Activated naive CD4-positive, alpha-beta T cell treated with Interleukin-2 at 50 U/mL for 16 hours (primary cell): Measurements from ENCODE around the gene DNAL4.

Experiments used
- DNase-seq: peaks from one replicate; pipeline ENCODE4 v3.0.0-alpha.2; 2020

The DNAL4 gene

GRCh38 chr22:38738475-38739070 lies 55.4 kb downstream of the DNAL4 start:
- no peak for DNase-seq

GRCh38 chr22:38737302-38738060 lies 56.5 kb downstream of the DNAL4 start:
- no peak for DNase-seq

DNA sequence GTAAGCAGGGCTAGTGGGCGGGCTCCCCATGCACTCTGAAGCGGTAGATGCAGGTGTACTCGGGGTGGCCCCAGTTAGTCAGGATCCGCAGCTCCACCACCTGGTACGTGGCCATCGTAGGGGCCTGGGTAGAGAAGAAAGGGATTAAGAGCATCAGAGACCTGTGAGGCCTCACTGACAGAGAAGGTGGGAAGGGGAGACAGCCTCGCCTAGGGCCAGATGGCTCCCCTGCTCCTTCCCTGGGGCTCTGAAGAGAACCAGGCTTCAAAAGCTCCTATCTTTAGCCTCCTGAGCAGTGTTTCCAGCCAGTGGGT lies 57.7 kb downstream of the DNAL4 start:
- no peak for DNase-seq

DNA sequence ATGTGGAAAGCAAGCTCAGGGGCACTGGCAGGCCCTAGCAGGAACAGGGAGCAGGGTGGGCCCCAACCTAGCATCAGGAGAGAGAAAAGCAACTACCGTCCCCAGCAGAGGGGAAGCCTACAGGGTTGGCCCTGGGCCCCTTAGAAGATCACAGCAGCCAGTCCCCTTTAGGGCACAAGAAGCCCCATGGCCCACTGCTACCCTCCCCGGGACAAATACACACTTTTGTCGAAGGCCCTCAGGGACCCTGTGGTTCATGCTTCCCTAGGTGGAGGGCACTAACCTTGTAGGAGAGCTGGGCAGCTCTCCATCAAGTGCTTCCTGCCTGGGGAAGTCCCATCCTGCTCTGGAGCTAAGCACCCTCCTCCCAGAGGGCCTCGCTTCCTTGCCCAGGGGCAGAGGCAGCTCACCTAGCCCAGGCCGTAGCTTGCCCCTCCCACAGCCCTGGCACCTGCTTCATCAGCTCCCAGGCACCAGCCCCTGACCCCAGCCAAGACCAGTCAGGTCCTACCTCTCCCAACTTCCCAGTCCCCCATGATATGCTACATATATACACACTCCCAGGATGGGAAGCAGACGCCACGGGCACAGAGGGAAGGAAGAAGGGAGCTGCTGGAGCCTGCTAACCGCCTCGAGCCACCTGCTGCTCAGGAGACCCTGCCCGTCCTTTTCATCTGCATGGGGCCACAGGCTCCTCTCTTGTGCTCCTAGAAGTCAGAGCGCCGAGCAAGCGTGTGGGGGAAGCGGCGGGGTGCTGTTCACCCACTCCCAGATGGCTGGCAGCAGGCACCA lies 58.3 kb downstream of the DNAL4 start:
- no peak for DNase-seq

- DNase-seq: no peak
Observed at GRCh38 chr22:38735126-38735464, 58.8 kb downstream of the DNAL4 start.

DNA sequence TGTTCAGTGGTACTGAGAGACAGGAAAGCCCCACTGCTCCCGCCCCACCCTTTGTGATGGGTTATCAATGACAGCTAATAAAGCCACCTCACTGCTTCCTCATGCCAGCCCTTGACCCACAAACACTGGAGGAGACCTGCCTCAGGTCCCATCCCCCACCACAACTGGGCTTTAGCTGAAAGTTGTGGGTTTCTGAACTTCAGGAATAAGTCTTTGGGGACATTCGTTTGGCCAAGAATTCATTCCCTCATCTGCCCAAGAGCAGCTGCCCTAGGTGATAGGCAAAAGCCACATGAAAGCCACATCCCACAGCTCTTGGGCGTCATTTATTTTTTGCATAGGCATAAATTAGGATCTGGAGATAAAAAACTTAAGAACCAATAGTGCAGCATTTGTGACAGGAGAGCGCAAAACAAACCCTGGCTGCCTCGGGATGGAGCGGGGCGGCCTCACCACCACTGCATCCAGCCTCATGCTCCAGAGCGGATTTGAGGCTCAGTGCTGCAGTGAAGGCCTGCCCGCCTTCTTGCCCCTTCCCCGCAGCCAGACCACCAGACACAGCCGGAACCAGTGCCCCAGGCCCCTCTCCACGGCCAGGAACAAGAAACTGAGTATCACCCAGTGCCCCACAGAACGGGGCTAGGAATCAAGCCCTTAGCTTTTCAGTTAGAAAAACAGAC lies 59.4 kb downstream of the DNAL4 start:
- no peak for DNase-seq

DNA sequence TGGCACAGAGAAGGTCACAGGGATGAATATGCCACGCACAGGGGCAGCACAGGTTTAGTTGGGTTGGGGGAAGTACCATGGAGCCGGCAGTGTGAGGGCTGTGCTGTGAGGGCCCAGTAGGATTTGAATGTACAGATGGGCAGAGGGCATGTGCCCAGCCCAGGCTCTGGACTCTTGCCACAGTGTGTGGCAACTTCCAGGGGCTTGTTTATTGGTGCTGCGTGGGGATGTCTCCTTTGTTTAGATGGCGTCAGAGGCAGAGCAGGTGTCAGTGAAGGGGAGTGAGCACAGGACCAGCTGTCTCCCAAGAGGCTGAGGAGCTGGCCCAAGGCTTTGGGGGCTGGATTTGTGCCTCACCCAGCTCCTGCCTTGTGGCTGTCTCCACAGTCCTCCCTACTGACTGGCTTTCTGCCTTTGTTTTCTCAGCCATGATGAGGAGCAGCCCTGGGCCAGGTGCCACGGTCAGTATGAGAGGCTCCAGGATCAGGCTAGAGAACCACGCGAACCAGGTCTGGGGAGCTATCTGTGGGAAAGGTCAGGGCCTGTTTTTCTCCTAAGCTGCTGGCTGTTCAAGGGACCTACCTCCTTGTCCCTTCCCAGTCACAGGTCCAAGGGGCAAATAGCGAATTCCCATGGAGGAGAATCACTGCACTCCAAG lies 60.1 kb downstream of the DNAL4 start:
- DNase-seq: no peak

- peak; percentile 55 for DNase-seq
Observed at GRCh38 chr22:38733329-38733723, 60.6 kb downstream of the DNAL4 start.

DNA sequence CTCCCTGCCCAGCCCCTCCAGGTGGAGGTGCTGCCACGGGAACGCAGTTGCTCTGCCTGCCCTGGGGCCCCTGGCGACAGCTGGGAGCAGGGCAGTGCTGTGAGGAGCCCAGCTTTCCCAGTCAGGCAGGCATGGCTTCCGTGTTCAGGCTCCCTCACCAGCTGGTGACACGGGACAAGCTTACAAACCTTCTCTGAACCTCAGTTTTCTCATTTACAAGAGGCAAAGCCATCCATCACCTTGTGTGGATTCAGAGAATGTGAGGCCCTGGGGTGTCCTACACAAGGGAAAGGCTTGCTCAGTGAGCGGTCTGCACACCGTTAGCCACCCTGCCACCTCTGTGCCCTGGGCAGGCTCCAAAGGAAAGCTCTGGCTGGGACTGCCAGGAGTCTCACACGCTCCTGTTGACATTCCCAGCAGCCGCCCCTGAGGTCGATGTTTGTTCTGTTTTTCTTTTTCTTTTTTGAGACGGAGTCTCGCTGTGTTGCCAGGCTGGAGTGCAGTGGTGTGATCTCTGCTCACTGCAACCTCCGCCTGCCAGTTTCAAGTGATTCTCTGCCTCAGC lies 61.6 kb downstream of the DNAL4 start:
- no peak for DNase-seq

- DNase-seq: no peak
Observed at GRCh38 chr22:38731703-38732161, 62.2 kb downstream of the DNAL4 start.

DNA sequence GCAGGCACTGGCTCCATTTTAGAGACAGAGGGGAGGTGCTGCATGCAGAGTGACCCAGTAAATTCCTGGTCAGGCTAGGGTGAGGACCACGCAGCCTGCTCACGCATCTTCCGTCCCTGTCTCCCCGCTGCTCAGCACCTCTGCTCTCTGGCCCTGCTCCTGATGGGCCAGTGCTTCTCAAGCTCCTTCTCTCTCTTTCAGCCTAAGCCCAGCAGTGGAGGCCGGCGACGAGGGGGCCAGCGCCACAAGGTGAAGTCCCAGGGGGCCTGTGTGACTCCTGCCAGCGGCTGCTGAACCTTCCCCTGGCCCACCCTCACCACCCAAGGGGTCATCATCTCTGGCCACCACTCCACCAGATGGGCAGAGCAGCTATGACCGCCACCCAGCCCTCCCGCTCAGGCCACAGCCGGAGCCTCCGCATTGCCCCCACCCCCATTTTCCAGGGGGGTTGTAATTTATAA lies 63.5 kb downstream of the DNAL4 start:
- DNase-seq: no peak

DNA sequence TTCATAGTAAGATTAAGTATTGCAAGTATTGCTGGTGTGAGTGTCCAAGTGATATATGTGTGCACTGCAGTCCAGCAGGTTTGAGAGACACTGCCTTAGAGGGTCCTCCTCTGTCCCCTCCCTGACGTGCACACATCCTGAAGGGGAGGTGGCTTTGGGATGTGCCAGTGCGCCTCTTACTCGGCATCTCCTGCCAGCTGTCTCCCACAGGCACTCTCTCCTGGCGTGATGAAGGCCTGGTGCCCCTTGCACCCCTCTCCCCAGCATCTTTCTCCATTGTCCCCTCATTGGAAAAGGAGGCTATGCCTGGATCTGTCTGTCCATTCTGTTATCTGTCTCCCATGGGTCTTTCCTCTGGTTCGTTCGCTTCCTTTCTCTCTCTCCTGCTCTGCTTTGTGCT lies 64.0 kb downstream of the DNAL4 start:
- no peak for DNase-seq

DNA sequence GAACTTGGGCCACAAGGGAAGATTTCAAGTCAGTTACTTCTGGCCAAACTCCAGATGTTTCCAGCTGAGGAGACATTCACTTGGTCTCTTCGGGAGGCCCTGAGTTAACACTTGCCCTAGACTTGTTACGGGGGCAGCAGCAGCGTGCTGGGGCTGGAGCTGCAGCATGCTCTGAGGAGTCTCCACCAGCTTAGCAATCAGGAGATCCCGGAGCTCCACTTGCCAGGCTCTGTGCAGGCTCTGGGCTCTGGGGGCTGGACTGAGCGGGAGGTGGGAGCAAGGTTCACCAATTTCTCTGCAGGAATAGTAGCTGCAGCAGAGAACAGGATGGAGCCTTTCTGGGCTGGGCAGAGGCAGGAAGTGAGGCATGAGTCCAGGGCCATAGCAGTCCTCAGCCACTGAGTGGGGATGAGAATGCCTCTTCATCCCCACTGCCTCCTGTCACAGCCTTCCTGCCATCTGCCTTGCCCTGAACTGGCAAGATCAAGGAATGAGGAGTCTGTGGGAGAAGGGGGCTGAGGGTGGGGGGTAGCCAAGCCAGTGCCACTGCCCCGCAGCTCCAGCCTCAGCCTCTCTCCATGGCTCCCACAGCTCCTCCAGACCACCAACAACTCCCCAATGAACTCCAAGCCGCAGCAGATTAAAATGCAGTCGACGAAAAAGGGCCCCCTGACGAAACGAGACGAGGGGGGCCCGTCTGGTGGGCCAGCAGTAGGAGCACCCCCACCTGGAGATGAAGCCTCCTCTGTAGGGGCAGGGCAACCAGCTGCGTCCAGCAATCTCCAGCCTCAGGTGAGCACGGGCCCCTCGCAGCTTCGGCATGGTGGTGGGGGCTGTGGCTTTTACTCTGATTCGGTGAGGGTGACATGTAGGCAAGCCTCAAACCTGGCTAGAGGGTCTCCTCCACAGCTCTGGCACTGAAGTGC lies 64.8 kb downstream of the DNAL4 start:
- DNase-seq: no peak
